OCI-LY3 (cell line): ENCODE data around the gene ZMIZ1.

ENCODE experiments used
- H2AFZ ChIP-seq: fragments of 200-600, 300-600 bp; shearing (Covaris generic); 2 replicates; pipeline ENCODE4 v1.6.0; 2014; ENCODE audit warnings: antibody characterized with exemption, low read depth, low read length
- H3K27ac ChIP-seq: fragments of 200-600, 300-600 bp; sonication (generic); 2 replicates; pipeline ENCODE4 v1.5.1; 2014; ENCODE audit warnings: mild to moderate bottlenecking, low read length, moderate library complexity, mixed read lengths
- H3K27me3 ChIP-seq: fragments of 200-600, 300-600 bp; sonication (generic); 2 replicates; pipeline ENCODE4 v1.6.1; 2014; ENCODE audit warnings: low read depth, low read length, mixed read lengths
- H3K36me3 ChIP-seq: fragments of 200-600, 300-600 bp; sonication (generic); replicated peaks from 2 replicates; pipeline ENCODE3; 2014; ENCODE audit warnings: low read depth, low read length, mixed read lengths
- H3K4me1 ChIP-seq: fragments of 300-600, 200-600 bp; sonication (generic); 2 replicates; pipeline ENCODE4 v1.6.1; 2014; ENCODE audit warnings: low read length, mixed read lengths
- H3K4me2 ChIP-seq: fragments of 200-600, 300-600 bp; sonication (generic); 2 replicates; pipeline ENCODE4 v1.6.1; 2014; ENCODE audit warnings: low read length, mixed read lengths
- H3K4me3 ChIP-seq: fragments of 300-600, 200-600 bp; sonication (generic); 2 replicates; pipeline ENCODE4 v1.5.1; 2014; ENCODE audit warnings: antibody characterized with exemption, mild to moderate bottlenecking, low read length, moderate library complexity
- H3K79me2 ChIP-seq: fragments of 300-600, 200-600 bp; shearing (Covaris generic); 2 replicates; pipeline ENCODE4 v1.6.1; 2014; ENCODE audit warnings: mild to moderate bottlenecking, low read length, mixed read lengths
- H3K9ac ChIP-seq: fragments of 300-600, 200-600 bp; shearing (Covaris generic); 2 replicates; pipeline ENCODE4 v1.6.0; 2014; ENCODE audit warnings: mild to moderate bottlenecking, low read length, moderate library complexity
- H3K9me3 ChIP-seq: fragments of 200-600, 300-600 bp; shearing (Covaris generic); 2 replicates; pipeline ENCODE4 v1.6.1; 2014; ENCODE audit warnings: low read length, mixed read lengths; ENCODE audit not compliant: insufficient read depth
- H4K20me1 ChIP-seq: fragments of 200-600, 300-600 bp; sonication (generic); 2 replicates; pipeline ENCODE4 v1.6.1; 2016; ENCODE audit warnings: low read length, mixed read lengths; ENCODE audit not compliant: insufficient read depth
- EZH2phosphoT487 ChIP-seq: fragments of 200-600 bp; shearing (Covaris generic); IDR thresholded peaks from 2 replicates; pipeline ENCODE4 v1.6.1; 2018; ENCODE audit warnings: antibody characterized with exemption, mixed run types, low read depth
- TF ChIP-seq, protein P1 (sequence below): fragments of 200-600, 300-600 bp; sonication (generic); IDR thresholded peaks from 2 replicates; pipeline ENCODE4 v1.5.1; 2014; ENCODE audit warnings: antibody characterized with exemption, low read length, low read depth

ZMIZ1 gene

DNA sequence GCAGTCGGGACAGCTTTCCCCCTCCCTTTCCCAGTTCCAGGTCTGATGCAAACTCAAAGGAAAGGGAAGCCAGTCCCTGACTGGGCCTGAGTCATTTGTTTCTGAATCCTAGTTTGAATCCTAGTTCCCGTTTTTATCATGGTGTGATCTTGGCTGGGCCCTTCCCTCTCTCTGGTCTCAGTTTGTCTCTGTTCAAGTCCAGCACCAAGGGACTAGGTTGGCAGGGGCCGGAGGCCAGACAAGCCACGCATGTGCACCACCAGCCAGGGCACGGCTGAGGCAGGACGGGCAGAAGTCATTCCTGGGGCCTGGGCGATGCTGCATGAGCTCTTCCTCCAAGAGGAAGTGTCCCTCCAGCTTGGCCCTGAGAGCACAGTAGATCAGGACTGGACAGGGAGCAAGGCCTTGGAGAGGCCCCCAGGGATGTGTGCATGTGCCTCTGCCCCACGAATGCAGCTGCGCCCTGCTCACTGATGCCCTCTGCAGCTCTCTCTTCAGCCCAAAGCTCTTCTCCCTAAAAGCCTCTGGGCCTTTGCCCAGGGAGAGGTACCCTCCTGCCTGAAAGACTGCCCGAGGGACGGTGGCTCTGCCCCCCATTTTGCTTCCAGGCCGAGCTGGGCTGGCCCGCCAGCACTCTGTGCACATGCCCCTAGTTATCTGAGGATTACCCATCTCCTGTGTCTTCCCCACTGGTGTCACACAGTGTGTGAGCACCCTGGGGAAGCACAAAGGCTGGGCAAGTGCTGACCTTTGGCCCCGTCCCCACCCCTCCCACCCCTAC, 86.7 kb downstream of the ZMIZ1 start:
- TF ChIP-seq, protein P1, sequence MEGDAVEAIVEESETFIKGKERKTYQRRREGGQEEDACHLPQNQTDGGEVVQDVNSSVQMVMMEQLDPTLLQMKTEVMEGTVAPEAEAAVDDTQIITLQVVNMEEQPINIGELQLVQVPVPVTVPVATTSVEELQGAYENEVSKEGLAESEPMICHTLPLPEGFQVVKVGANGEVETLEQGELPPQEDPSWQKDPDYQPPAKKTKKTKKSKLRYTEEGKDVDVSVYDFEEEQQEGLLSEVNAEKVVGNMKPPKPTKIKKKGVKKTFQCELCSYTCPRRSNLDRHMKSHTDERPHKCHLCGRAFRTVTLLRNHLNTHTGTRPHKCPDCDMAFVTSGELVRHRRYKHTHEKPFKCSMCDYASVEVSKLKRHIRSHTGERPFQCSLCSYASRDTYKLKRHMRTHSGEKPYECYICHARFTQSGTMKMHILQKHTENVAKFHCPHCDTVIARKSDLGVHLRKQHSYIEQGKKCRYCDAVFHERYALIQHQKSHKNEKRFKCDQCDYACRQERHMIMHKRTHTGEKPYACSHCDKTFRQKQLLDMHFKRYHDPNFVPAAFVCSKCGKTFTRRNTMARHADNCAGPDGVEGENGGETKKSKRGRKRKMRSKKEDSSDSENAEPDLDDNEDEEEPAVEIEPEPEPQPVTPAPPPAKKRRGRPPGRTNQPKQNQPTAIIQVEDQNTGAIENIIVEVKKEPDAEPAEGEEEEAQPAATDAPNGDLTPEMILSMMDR: peak; percentile 24
- no peak for TF ChIP-seq EZH2phosphoT487
- no peaks in the 10 kb centered on the region for H3K27me3 ChIP-seq
- no peak overlapping the region for H3K9ac ChIP-seq
- no peak overlapping the region for H3K4me2 ChIP-seq
- H3K36me3 ChIP-seq: no peaks in the 10 kb centered on the region
- H3K79me2 ChIP-seq: no peaks in the 10 kb centered on the region
- no peak overlapping the region for H2AFZ ChIP-seq
- no peak overlapping the region for H3K4me3 ChIP-seq
- H3K4me1 ChIP-seq: peaks cover 7% of the 10 kb centered on the region
- no peaks in the 10 kb centered on the region for H3K9me3 ChIP-seq
- H3K27ac ChIP-seq: no peak overlapping the region
- no peaks in the 10 kb centered on the region for H4K20me1 ChIP-seq

DNA sequence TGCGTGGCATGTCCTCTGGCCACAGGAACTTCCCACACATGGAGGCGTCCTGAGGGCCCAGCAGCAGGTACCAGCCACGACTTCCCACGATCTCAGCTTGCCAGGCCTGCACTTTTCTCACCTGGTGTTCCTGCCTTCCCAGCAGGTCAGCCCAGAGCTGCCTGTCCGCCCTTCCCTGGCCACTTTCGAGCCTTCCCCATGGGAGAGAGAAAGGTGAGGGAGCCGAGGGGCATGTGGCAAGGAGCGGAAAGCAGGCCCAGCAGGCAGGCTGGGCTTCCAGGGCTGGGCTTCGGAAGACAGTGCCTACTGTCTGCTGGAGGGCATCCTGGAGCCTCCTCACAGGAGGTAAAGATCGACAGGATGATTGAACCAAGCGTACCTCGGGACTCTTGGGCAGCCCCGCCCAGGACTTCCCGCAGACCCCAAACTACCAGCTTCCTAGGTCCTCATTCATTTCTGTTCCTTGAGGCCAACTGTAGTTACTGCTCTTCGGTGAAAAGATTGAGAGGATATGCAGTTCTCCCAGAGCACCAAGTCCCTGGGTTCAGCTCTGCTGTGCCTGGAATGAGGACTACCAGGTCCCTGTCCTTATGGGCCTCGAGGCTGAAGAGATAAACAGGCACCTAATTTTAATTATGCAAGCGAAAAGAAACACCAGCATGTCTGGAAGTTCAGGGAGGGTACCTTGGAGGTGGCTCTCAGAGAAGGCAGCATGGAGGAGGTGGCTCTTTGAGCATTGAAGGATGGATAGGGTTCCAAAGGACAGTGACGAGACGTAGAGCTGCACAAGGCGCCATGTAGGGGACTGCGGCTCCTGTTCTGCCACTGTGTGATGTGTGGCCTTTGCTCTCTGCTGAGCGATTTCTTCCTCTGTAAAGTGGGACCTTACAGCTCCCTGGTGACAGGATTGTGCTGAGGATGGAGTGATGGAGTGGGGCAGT, 87.8 kb downstream of the ZMIZ1 start:
- no peaks in the 10 kb centered on the region for H3K79me2 ChIP-seq
- no peaks in the 10 kb centered on the region for H3K27me3 ChIP-seq
- H3K4me3 ChIP-seq: no peak overlapping the region
- no peaks in the 10 kb centered on the region for H4K20me1 ChIP-seq
- TF ChIP-seq EZH2phosphoT487: no peak
- TF ChIP-seq, protein P1: no peak
- H3K9ac ChIP-seq: no peak overlapping the region
- no peaks in the 10 kb centered on the region for H3K36me3 ChIP-seq
- H3K9me3 ChIP-seq: no peaks in the 10 kb centered on the region
- no peak overlapping the region for H3K4me2 ChIP-seq
- no peak overlapping the region for H2AFZ ChIP-seq
- no peak overlapping the region for H3K27ac ChIP-seq
- H3K4me1 ChIP-seq: peaks cover 7% of the 10 kb centered on the region

DNA sequence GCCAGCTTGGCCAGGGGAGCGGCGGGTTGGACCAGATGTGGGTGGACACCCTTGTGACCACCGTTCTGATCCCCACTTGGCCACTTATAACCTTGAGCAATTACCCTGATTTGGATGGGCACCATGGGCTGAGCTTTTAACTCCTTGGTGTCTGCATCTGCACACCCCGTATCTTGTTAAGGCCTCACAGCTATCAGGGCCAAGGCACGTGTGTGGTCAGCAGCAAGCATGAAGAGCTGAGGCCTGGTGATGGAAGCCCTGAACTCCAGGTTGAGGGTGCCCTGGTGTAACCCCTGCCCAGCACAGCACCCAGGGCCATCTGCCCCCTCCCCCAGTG, 89.2 kb downstream of the ZMIZ1 start:
- Histone ChIP-seq H3K4me3 (no peak overlapping the region), H3K9me3 (no peaks in the 10 kb centered on the region), H3K9ac (no peak overlapping the region), H4K20me1 (no peaks in the 10 kb centered on the region), H2AFZ (no peak overlapping the region), H3K27me3 (no peaks in the 10 kb centered on the region), H3K79me2 (no peaks in the 10 kb centered on the region), H3K27ac (no peak overlapping the region), H3K4me1 (peaks cover 7% of the 10 kb centered on the region), H3K4me2 (no peak overlapping the region), H3K36me3 (no peaks in the 10 kb centered on the region)
- no peak for TF ChIP-seq EZH2phosphoT487
- TF ChIP-seq, protein P1: no peak

- H2AFZ ChIP-seq: no peak overlapping the region
- no peak overlapping the region for H3K27ac ChIP-seq
- no peaks in the 10 kb centered on the region for H3K9me3 ChIP-seq
- no peaks in the 10 kb centered on the region for H3K27me3 ChIP-seq
- no peak for TF ChIP-seq EZH2phosphoT487
- TF ChIP-seq, protein P1: no peak
- peaks cover 13% of the 10 kb centered on the region for H3K4me1 ChIP-seq
- H3K4me2 ChIP-seq: no peak overlapping the region
- H3K4me3 ChIP-seq: no peak overlapping the region
- H4K20me1 ChIP-seq: no peaks in the 10 kb centered on the region
- H3K36me3 ChIP-seq: no peaks in the 10 kb centered on the region
- H3K79me2 ChIP-seq: no peaks in the 10 kb centered on the region
- no peak overlapping the region for H3K9ac ChIP-seq
Observed at GRCh38 chr10:79158402-79159097, 89.8 kb downstream of the ZMIZ1 start.
